Measurements from ENCODE around the gene HINT3.
"Not testable (repeated sequence)": the region's sequence is repeated elsewhere in the genome, so short reads cannot be mapped to it uniquely, and the experiment has no call there.

HINT3 gene

GRCh38 chr6:125939791-125940190, 16.8 kb upstream of the HINT3 start:
- no peak for DNase-seq (ENCODE audit: low spot score)

- no peak for DNase-seq (ENCODE audit: low spot score)
Measured at GRCh38 chr6:125940247-125941041, 16.1 kb upstream of the HINT3 start.

- no peak for DNase-seq (ENCODE audit: low spot score)
Measured at GRCh38 chr6:125942672-125943527, 13.7 kb upstream of the HINT3 start.

GRCh38 chr6:125943528-125944433, 12.8 kb upstream of the HINT3 start:
- DNase-seq (ENCODE audit: low spot score): no peak

GRCh38 chr6:125944434-125944816, 12.1 kb upstream of the HINT3 start:
- DNase-seq (ENCODE audit: low spot score): peak; percentile 76

GRCh38 chr6:125944896-125945295, 11.7 kb upstream of the HINT3 start:
- no peak for DNase-seq (ENCODE audit: low spot score)

GRCh38 chr6:125945378-125946141, 11.0 kb upstream of the HINT3 start:
- no peak for DNase-seq (ENCODE audit: low spot score)

- DNase-seq (ENCODE audit: low spot score): no peak
Measured at GRCh38 chr6:125947615-125948014, 9.0 kb upstream of the HINT3 start.

- peak; percentile 23 for DNase-seq (ENCODE audit: low spot score)
Measured at GRCh38 chr6:125948455-125948854, 8.1 kb upstream of the HINT3 start.

GRCh38 chr6:125949069-125949468, 7.5 kb upstream of the HINT3 start:
- no peak for DNase-seq (ENCODE audit: low spot score)

GRCh38 chr6:125950293-125950692, 6.3 kb upstream of the HINT3 start:
- no peak for DNase-seq (ENCODE audit: low spot score)

- DNase-seq (ENCODE audit: low spot score): not testable (repeated sequence)
Measured at GRCh38 chr6:125950716-125951115, 5.9 kb upstream of the HINT3 start.

- no peak for DNase-seq (ENCODE audit: low spot score)
Measured at GRCh38 chr6:125951323-125951722, 5.2 kb upstream of the HINT3 start.

GRCh38 chr6:125952764-125953501, 3.6 kb upstream of the HINT3 start:
- no peak for DNase-seq (ENCODE audit: low spot score)

GRCh38 chr6:125953502-125953875, 3.1 kb upstream of the HINT3 start:
- DNase-seq (ENCODE audit: low spot score): no peak

GRCh38 chr6:125954735-125955339, 1.7 kb upstream of the HINT3 start:
- no peak for DNase-seq (ENCODE audit: low spot score)

GRCh38 chr6:125955973-125956372, 597 bp upstream of the HINT3 start:
- no peak for DNase-seq (ENCODE audit: low spot score)

- DNase-seq (ENCODE audit: low spot score): no peak
Measured at GRCh38 chr6:125957391-125957693, 772 bp downstream of the HINT3 start.

- peak; percentile 53 for DNase-seq (ENCODE audit: low spot score)
Measured at GRCh38 chr6:125957845-125958244, 1.3 kb downstream of the HINT3 start.

GRCh38 chr6:125959041-125959440, 2.5 kb downstream of the HINT3 start:
- no peak for DNase-seq (ENCODE audit: low spot score)
